SK-N-SH (cell line): ENCODE data around the gene GARS1. TPM values are rescaled to one million over a fixed set of nuclear protein-coding genes. Genes with fewer than 3 reads are reported as not detected.

Experiments
- CTCF ChIA-PET: fragments of 300-600, 350-600 bp; formaldehyde crosslinking; extraction: SDS; loops from one replicate; lab custom pipeline; 2021; lab: Yijun Ruan, JAX
- POLR2A ChIA-PET: fragments of 350-600 bp; sonication (Branson Sonifier 250); formaldehyde crosslinking; extraction: SDS; loops from one replicate; lab custom pipeline; 2020; ENCODE audit warnings: antibody characterized with exemption, inconsistent platforms; lab: Yijun Ruan, JAX
- DNase-seq: peaks from one replicate; pipeline ENCODE4 v3.0.0; 2012
- H2AFZ ChIP-seq: fragments of 200-600 bp; sonication (generic); 2 replicates; pipeline ENCODE4 v1.8.1; 2016; ENCODE audit warnings: antibody characterized with exemption, mild to moderate bottlenecking, low read depth
- H3F3A ChIP-seq: fragments of 200-600 bp; sonication (generic); replicated peaks from 2 replicates; pipeline ENCODE3; 2016; ENCODE audit warnings: antibody characterized with exemption, mild to moderate bottlenecking; ENCODE audit not compliant: insufficient read depth
- H3K27ac ChIP-seq, 2 experiments: fragments of 200-500 bp in 1 of 2; fragments of 200-600 bp in 1 of 2; sonication (Bioruptor generic) in 1 of 2; sonication (generic), shearing (Covaris generic) in 1 of 2; 2 replicates each; pipeline versions ENCODE4 v1.5.1 to v1.6.1; 2014 to 2016; ENCODE audit warnings: low read depth in 2 of 2, inconsistent platforms in 1 of 2, low read length in 1 of 2, mild to moderate bottlenecking in 1 of 2, mixed read lengths in 1 of 2
- H3K27me3 ChIP-seq: fragments of 200-600 bp; sonication (generic), shearing (Covaris generic); 2 replicates; pipeline ENCODE4 v1.6.1; 2016; ENCODE audit warnings: mixed run types; ENCODE audit not compliant: insufficient read depth
- H3K36me3 ChIP-seq, 2 experiments: fragments of 200-500 bp in 1 of 2; fragments of 200-600 bp in 1 of 2; sonication (Bioruptor generic) in 1 of 2; sonication (generic) in 1 of 2; replicated peaks in 1 of 2; 2 replicates each; pipeline versions ENCODE3 to v1.5.1; 2014 to 2016; ENCODE audit warnings: low read length in 1 of 2, mild to moderate bottlenecking in 1 of 2; ENCODE audit not compliant: insufficient read depth in 2 of 2, control insufficient read depth in 1 of 2
- H3K4me1 ChIP-seq, 2 experiments: fragments of 200-500 bp in 1 of 2; fragments of 200-600 bp in 1 of 2; sonication (Bioruptor generic) in 1 of 2; sonication (generic), shearing (Covaris generic) in 1 of 2; 2 replicates each; pipeline versions ENCODE4 v1.5.1 to v1.6.1; 2014 to 2016; ENCODE audit warnings: low read depth in 1 of 2, low read length in 1 of 2, mixed run types in 1 of 2; ENCODE audit not compliant: insufficient read depth in 2 of 2, control insufficient read depth in 1 of 2
- H3K4me2 ChIP-seq: fragments of 200-600 bp; sonication (generic), shearing (Covaris generic); 2 replicates; pipeline ENCODE4 v1.6.1; 2017; ENCODE audit warnings: mixed run types
- H3K4me3 ChIP-seq, 2 experiments: fragments of 200-500 bp in 1 of 2; fragments of 200-600 bp in 1 of 2; sonication (Bioruptor generic) in 1 of 2; sonication (generic), shearing (Covaris generic) in 1 of 2; 2 replicates each; pipeline versions ENCODE4 v1.5.1 to v1.8.1; 2014 to 2016; ENCODE audit warnings: low read depth in 2 of 2, inconsistent platforms in 1 of 2, low read length in 1 of 2, mild to moderate bottlenecking in 1 of 2, mixed read lengths in 1 of 2, moderate library complexity in 1 of 2
- H3K79me2 ChIP-seq: fragments of 200-600 bp; sonication (generic); 2 replicates; pipeline ENCODE4 v1.8.1; 2017; ENCODE audit warnings: mild to moderate bottlenecking; ENCODE audit not compliant: insufficient read depth
- H3K9ac ChIP-seq: fragments of 200-600 bp; sonication (generic); 2 replicates; pipeline ENCODE4 v1.6.1; 2017; ENCODE audit warnings: mixed run types
- H3K9me2 ChIP-seq: fragments of 200-600 bp; sonication (generic); 2 replicates; pipeline ENCODE4 v1.6.1; 2017; ENCODE audit warnings: mixed run types
- H3K9me3 ChIP-seq: fragments of 200-600 bp; sonication (generic); 2 replicates; pipeline ENCODE4 v1.6.1; 2017; ENCODE audit warnings: mixed run types, mild to moderate bottlenecking, moderate library complexity
- H4K20me1 ChIP-seq: fragments of 200-600 bp; sonication (generic); 2 replicates; pipeline ENCODE4 v1.6.1; 2017; ENCODE audit warnings: mild to moderate bottlenecking, mixed run types; ENCODE audit not compliant: insufficient read depth
- ELF1 ChIP-seq: IDR thresholded peaks from 2 replicates; pipeline ENCODE4 v1.4.0; 2012
- FOXJ3 ChIP-seq: sonication (generic); formaldehyde crosslinking; IDR thresholded peaks from 2 replicates; pipeline ENCODE4 v1.5.1; 2020; ENCODE audit warnings: mild to moderate bottlenecking, missing genetic modification reagents
- FOXM1 ChIP-seq: IDR thresholded peaks from 2 replicates; pipeline ENCODE4 v1.4.0; 2012; ENCODE audit warnings: low read depth, mild to moderate bottlenecking
- GATA2 ChIP-seq: sonication (generic); formaldehyde crosslinking; IDR thresholded peaks from 2 replicates; pipeline ENCODE4 v1.5.0; 2020; ENCODE audit warnings: mild to moderate bottlenecking, missing genetic modification reagents
- MXI1 ChIP-seq: IDR thresholded peaks from 2 replicates; pipeline ENCODE4 v1.6.1; 2012; ENCODE audit warnings: mild to moderate bottlenecking, low read depth, low read length, improper control_type of control experiment
- SIN3A ChIP-seq: IDR thresholded peaks from 2 replicates; pipeline ENCODE4 v1.6.1; 2012; ENCODE audit warnings: low read depth, mild to moderate bottlenecking, low read length, moderate library complexity, borderline replicate concordance
- SMC3 ChIP-seq: IDR thresholded peaks from 2 replicates; pipeline ENCODE4 v1.6.1; 2012; ENCODE audit warnings: low read depth, low read length, improper control_type of control experiment
- TAF1 ChIP-seq: IDR thresholded peaks from 2 replicates; pipeline ENCODE4 v1.6.1; 2012; ENCODE audit warnings: low read depth, mild to moderate bottlenecking, low read length, moderate library complexity, borderline replicate concordance
- TEAD4 ChIP-seq: IDR thresholded peaks from 2 replicates; pipeline ENCODE4 v1.4.0; 2012; ENCODE audit warnings: mild to moderate bottlenecking, borderline replicate concordance; ENCODE audit not compliant: insufficient read depth
- WGBS: methylation state at CpG from one replicate; pipeline ENCODE4 v1.1.6; 2017; ENCODE audit warnings: low lambda C conversion rate; 5-methylcytosine and 5-hydroxymethylcytosine counted together
- polyA plus RNA-seq, 3 experiments: library from polyadenylated mRNA; depleted of rRNA; stranded (reverse); fragments of >200 nt; gene quantifications; 2 replicates each; pipeline ENCODE4 v1.2.3, GENCODE V29; 2012
- TF ChIP-seq, protein P1 (sequence below): fragments of 150-350 bp; IDR thresholded peaks from 2 replicates; pipeline ENCODE4 v1.6.1; 2017; ENCODE audit warnings: antibody characterized with exemption, low read length, low read depth, borderline replicate concordance
- TF ChIP-seq, protein P2 (sequence below): fragments of 150-350 bp; IDR thresholded peaks from 2 replicates; pipeline ENCODE4 v1.6.1; 2016; ENCODE audit warnings: mild to moderate bottlenecking, low read depth, low read length
- TF ChIP-seq, protein P3 (sequence below): IDR thresholded peaks from 2 replicates; pipeline ENCODE4 v1.6.1; 2012; ENCODE audit warnings: mild to moderate bottlenecking, low read depth, low read length, moderate library complexity
- TF ChIP-seq, protein P4 (sequence below): IDR thresholded peaks from 2 replicates; pipeline ENCODE4 v1.4.0; 2012; ENCODE audit warnings: low read depth
- TF ChIP-seq, protein P5 (sequence below): IDR thresholded peaks from 2 replicates; pipeline ENCODE4 v1.4.0; 2012; ENCODE audit warnings: low read depth, borderline replicate concordance

The GARS1 gene
- polyA plus RNA-seq, 1 of the 3 experiments (the other 2 are of a cell fraction) = 301 TPM

DNA sequence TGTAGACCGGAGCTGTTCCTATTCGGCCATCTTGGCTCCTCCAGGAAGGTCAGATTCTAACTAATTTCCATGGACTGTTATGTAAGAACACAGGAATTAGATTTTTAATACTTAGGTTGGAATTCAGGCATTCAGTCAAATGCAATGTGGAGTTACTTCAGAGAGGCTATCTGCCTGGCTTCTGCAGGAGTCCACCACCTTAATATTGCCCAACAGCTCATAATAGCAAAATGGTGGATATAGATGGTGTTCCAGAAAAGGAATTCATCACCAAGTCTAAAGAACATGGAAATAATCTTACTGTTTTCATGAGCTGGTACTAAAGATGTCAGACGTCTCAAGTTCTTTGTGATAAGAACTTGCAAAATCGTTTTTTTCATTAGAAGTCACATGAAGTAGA is 48.1 kb downstream of the GARS1 start:
- no peaks in the 10 kb centered on the region for H3K27me3 ChIP-seq
- H3K4me3 ChIP-seq = no peak overlapping the region
- H4K20me1 ChIP-seq = no peaks in the 10 kb centered on the region
- peaks cover 14 to 20% of the 10 kb centered on the region in 2 experiments for H3K36me3 ChIP-seq
- no peak overlapping the region for H3K4me2 ChIP-seq
- no peaks in the 10 kb centered on the region for H3K4me1 ChIP-seq
- H3F3A ChIP-seq = no peaks in the 10 kb centered on the region
- no peak overlapping the region for H2AFZ ChIP-seq
- 76% methylated on average over 4 of the region's 4 CpGs for WGBS
- H3K9me3 ChIP-seq = no peaks in the 10 kb centered on the region
- H3K27ac ChIP-seq = no peak overlapping the region
- DNase-seq = no peak
- ChIA-PET CTCF (interaction anchor here (1.0 kb wide), 1 partner anchor 40 kb away, joined by 3 read pairs; the partner anchor contains the start of gene CRHR2), POLR2A (no interaction called here)
- no peaks in the 10 kb centered on the region for H3K79me2 ChIP-seq
- H3K9ac ChIP-seq = no peak overlapping the region
- TF ChIP-seq ELF1 (no peak), TAF1 (no peak), SIN3A (no peak), TEAD4 (no peak), GATA2 (CRISPR knock-in tag) (no peak), MXI1 (no peak), FOXM1 (no peak), FOXJ3 (CRISPR knock-in tag) (no peak), SMC3 (no peak)
- TF ChIP-seq, protein P1, sequence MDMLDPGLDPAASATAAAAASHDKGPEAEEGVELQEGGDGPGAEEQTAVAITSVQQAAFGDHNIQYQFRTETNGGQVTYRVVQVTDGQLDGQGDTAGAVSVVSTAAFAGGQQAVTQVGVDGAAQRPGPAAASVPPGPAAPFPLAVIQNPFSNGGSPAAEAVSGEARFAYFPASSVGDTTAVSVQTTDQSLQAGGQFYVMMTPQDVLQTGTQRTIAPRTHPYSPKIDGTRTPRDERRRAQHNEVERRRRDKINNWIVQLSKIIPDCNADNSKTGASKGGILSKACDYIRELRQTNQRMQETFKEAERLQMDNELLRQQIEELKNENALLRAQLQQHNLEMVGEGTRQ = no peak
- TF ChIP-seq, protein P2, sequence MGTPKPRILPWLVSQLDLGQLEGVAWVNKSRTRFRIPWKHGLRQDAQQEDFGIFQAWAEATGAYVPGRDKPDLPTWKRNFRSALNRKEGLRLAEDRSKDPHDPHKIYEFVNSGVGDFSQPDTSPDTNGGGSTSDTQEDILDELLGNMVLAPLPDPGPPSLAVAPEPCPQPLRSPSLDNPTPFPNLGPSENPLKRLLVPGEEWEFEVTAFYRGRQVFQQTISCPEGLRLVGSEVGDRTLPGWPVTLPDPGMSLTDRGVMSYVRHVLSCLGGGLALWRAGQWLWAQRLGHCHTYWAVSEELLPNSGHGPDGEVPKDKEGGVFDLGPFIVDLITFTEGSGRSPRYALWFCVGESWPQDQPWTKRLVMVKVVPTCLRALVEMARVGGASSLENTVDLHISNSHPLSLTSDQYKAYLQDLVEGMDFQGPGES = no peak
- TF ChIP-seq, protein P3, sequence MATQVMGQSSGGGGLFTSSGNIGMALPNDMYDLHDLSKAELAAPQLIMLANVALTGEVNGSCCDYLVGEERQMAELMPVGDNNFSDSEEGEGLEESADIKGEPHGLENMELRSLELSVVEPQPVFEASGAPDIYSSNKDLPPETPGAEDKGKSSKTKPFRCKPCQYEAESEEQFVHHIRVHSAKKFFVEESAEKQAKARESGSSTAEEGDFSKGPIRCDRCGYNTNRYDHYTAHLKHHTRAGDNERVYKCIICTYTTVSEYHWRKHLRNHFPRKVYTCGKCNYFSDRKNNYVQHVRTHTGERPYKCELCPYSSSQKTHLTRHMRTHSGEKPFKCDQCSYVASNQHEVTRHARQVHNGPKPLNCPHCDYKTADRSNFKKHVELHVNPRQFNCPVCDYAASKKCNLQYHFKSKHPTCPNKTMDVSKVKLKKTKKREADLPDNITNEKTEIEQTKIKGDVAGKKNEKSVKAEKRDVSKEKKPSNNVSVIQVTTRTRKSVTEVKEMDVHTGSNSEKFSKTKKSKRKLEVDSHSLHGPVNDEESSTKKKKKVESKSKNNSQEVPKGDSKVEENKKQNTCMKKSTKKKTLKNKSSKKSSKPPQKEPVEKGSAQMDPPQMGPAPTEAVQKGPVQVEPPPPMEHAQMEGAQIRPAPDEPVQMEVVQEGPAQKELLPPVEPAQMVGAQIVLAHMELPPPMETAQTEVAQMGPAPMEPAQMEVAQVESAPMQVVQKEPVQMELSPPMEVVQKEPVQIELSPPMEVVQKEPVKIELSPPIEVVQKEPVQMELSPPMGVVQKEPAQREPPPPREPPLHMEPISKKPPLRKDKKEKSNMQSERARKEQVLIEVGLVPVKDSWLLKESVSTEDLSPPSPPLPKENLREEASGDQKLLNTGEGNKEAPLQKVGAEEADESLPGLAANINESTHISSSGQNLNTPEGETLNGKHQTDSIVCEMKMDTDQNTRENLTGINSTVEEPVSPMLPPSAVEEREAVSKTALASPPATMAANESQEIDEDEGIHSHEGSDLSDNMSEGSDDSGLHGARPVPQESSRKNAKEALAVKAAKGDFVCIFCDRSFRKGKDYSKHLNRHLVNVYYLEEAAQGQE = no peak
- TF ChIP-seq, protein P4, sequence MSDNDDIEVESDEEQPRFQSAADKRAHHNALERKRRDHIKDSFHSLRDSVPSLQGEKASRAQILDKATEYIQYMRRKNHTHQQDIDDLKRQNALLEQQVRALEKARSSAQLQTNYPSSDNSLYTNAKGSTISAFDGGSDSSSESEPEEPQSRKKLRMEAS = no peak
- TF ChIP-seq, protein P5, sequence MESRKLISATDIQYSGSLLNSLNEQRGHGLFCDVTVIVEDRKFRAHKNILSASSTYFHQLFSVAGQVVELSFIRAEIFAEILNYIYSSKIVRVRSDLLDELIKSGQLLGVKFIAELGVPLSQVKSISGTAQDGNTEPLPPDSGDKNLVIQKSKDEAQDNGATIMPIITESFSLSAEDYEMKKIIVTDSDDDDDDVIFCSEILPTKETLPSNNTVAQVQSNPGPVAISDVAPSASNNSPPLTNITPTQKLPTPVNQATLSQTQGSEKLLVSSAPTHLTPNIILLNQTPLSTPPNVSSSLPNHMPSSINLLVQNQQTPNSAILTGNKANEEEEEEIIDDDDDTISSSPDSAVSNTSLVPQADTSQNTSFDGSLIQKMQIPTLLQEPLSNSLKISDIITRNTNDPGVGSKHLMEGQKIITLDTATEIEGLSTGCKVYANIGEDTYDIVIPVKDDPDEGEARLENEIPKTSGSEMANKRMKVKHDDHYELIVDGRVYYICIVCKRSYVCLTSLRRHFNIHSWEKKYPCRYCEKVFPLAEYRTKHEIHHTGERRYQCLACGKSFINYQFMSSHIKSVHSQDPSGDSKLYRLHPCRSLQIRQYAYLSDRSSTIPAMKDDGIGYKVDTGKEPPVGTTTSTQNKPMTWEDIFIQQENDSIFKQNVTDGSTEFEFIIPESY = no peak
- no peaks in the 10 kb centered on the region for H3K9me2 ChIP-seq
